Breast epithelium (tissue), 4 donors: Measurements from ENCODE around the gene TSR1. TPM values are rescaled to one million over a fixed set of nuclear protein-coding genes. Genes with fewer than 3 reads are reported as not detected.

Experiments
- DNase-seq, 2 donors: peaks; one replicate each; pipeline ENCODE4 v3.0.0-alpha.2; 2019; ENCODE audit warnings: low spot score in 2 of 2
- H3K27ac ChIP-seq, 2 donors: fragments of 200-600 bp; sonication (generic) in 1 of 2; one replicate each; pipeline ENCODE4 v1.5.1; 2016 to 2019; ENCODE audit warnings: mild to moderate bottlenecking in 1 of 2
- H3K27me3 ChIP-seq, 2 donors: fragments of 200-600 bp; sonication (generic) in 1 of 2; one replicate each; pipeline versions ENCODE4 v1.5.1 to v1.6.0; 2017 to 2019; ENCODE audit warnings: control low read depth in 1 of 2, mild to moderate bottlenecking in 1 of 2
- H3K36me3 ChIP-seq: fragments of 200-600 bp; one replicate; pipeline ENCODE4 v1.5.1; 2019
- H3K4me1 ChIP-seq, 2 donors: fragments of 200-600 bp; sonication (generic); one replicate each; pipeline ENCODE4 v1.5.1; 2016 to 2019; ENCODE audit warnings: control low read depth in 1 of 2
- H3K4me3 ChIP-seq, 3 donors: fragments of 200-600 bp; sonication (generic); 1 replicate in 2 of 3; 2 replicates in 1 of 3; pipeline ENCODE4 v1.5.1; 2016 to 2019; ENCODE audit warnings: mild to moderate bottlenecking in 3 of 3, moderate library complexity in 2 of 3
- H3K9me3 ChIP-seq, 2 donors: fragments of 200-600 bp; sonication (generic) in 1 of 2; one replicate each; pipeline ENCODE4 v1.5.1; 2016 to 2019; ENCODE audit warnings: control low read depth in 1 of 2
- POLR2A ChIP-seq: fragments of 450-650 bp; IDR thresholded peaks from one replicate; pipeline ENCODE4 v1.6.1; 2016; ENCODE audit warnings: antibody characterized with exemption, mild to moderate bottlenecking, moderate library complexity
- POLR2AphosphoS5 ChIP-seq, 3 donors: sonication (generic); formaldehyde crosslinking; IDR thresholded peaks; one replicate each; pipeline ENCODE4 v1.6.1; 2017; ENCODE audit warnings: antibody characterized with exemption in 3 of 3
- intact Hi-C: fragments of 100-400 bp; cut with DNase I; formaldehyde crosslinking; loops from one replicate; pipeline ENCODE4 v1.15.1; 2023; ENCODE audit warnings: low total_unique reads
- total RNA-seq, 3 donors: library from RNA; depleted of rRNA; stranded (reverse); fragments of >200 nt; gene quantifications; one replicate each; pipeline ENCODE4 v1.1.0, GENCODE V29; 2016
- TF ChIP-seq, protein P1 (sequence below), 3 donors: fragments of 450-650 bp; IDR thresholded peaks; one replicate each; pipeline ENCODE4 v1.5.1; 2016 to 2017; ENCODE audit warnings: antibody characterized with exemption in 3 of 3, mild to moderate bottlenecking in 3 of 3, moderate library complexity in 3 of 3

The TSR1 gene
- total RNA-seq, 3 donors from 2014 or later, result 28.8 to 43.6 (median 43.0) TPM

DNA sequence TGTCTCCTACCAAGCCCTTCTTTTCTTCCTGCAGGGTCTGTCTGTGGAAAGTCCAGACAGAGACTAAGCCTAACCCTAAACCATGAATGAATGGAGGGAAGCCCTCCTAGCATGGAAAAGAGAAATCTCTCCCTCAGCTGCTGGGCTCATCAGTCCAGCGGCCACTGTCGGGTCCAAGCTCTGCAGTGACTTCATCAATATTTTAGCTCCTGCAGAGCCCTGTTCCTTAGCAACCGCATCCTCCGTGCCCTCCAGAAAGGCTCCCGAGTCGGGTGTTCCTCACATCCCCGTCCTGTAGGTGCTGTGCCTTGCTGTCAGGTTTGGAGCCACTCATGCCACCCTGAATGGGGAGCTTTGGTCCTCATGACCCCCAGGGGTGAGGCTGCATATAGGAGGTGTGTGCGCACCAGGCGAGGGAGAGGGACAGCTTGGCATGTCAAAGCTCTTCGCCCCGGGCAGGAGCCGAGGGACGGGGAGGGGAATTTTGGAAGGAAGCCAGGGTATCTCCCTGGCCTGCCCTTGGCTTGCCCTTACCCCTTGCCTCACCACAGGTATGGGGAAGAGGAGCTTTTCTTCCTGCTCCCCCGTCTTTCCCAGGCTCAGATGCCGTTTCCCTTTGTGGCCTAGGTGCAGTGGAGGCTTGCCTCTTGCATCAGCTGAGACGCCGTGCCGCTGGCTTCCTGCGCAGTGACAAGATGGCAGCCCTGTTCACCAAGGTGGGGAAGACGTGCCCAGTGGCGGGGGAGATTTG is 24.9 kb upstream of the TSR1 start:
- no peak for DNase-seq
- H3K27me3 ChIP-seq, result no peaks in the 10 kb centered on the region
- H3K4me1 ChIP-seq, result no peaks in the 10 kb centered on the region
- H3K4me3 ChIP-seq, result no peak overlapping the region
- TF ChIP-seq, protein P1, sequence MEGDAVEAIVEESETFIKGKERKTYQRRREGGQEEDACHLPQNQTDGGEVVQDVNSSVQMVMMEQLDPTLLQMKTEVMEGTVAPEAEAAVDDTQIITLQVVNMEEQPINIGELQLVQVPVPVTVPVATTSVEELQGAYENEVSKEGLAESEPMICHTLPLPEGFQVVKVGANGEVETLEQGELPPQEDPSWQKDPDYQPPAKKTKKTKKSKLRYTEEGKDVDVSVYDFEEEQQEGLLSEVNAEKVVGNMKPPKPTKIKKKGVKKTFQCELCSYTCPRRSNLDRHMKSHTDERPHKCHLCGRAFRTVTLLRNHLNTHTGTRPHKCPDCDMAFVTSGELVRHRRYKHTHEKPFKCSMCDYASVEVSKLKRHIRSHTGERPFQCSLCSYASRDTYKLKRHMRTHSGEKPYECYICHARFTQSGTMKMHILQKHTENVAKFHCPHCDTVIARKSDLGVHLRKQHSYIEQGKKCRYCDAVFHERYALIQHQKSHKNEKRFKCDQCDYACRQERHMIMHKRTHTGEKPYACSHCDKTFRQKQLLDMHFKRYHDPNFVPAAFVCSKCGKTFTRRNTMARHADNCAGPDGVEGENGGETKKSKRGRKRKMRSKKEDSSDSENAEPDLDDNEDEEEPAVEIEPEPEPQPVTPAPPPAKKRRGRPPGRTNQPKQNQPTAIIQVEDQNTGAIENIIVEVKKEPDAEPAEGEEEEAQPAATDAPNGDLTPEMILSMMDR (IDR thresholded peaks at IDR 0.05), result no peak
- TF ChIP-seq POLR2A (no peak), POLR2AphosphoS5 (IDR thresholded peaks at IDR 0.05) (no peak)
- H3K9me3 ChIP-seq, result no peaks in the 10 kb centered on the region
- no peak overlapping the region for H3K27ac ChIP-seq
- H3K36me3 ChIP-seq, result no peaks in the 10 kb centered on the region
- intact Hi-C loops, result no loop called here

DNA sequence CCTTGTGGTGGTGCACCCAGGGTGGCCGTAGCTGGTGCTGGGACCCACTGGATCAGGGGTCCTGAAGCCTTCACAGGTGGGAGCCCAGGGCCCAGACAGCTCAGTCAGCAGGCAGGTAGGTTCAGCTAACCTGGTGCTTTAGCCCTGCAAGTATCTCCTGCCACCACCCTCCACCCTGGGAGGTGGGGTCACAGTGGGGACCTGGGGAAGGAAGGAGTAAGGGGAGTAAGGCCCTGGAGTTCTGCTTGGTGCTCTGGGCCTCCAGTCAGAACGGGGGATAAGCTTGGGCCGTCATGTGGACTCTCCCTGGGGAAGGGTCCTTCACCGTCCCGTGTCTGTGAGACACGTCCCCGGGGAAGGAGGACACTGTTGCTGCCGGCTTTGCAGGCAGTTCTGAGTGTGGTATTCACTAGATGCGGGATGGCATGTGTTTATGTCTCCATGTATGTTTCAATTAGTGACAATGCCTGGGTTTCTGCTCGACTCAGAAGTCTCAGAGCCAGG is 21.7 kb upstream of the TSR1 start:
- DNase-seq, result no peak
- Histone ChIP-seq H3K9me3 (no peaks in the 10 kb centered on the region), H3K27ac (no peak overlapping the region), H3K4me3 (no peak overlapping the region), H3K36me3 (no peaks in the 10 kb centered on the region), H3K27me3 (no peaks in the 10 kb centered on the region), H3K4me1 (no peaks in the 10 kb centered on the region)
- TF ChIP-seq POLR2AphosphoS5 (IDR thresholded peaks at IDR 0.05) (no peak), POLR2A (no peak)
- TF ChIP-seq, protein P1 (IDR thresholded peaks at IDR 0.05), result no peak
- intact Hi-C loops, result no loop called here

DNA sequence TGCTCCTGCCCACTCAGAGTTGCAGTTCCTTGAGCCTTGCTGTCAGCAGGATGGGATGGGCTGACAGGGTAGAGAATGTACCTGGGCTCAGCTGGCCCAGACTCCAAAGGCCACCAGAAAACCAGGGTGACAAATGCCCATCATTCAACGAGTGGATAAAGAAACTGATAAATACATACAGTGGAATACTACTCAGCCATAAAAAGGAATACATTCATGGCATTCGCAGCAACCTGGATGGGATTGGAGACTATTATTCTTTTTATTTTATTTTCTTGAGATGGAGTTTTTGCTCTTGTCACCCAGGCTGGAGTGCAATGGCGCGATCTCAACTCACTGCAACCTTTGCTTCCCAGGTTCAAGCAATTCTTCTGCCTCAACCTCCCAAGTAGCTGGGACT is 21.0 kb upstream of the TSR1 start:
- Histone ChIP-seq H3K9me3 (no peaks in the 10 kb centered on the region), H3K27me3 (no peaks in the 10 kb centered on the region), H3K36me3 (no peaks in the 10 kb centered on the region), H3K4me1 (no peaks in the 10 kb centered on the region), H3K4me3 (no peak overlapping the region), H3K27ac (no peak overlapping the region)
- intact Hi-C loops, result no loop called here
- TF ChIP-seq POLR2AphosphoS5 (IDR thresholded peaks at IDR 0.05), result no peak
- TF ChIP-seq, protein P1 (IDR thresholded peaks at IDR 0.05), result no peak
- TF ChIP-seq POLR2A, result no peak
- no peak for DNase-seq

DNA sequence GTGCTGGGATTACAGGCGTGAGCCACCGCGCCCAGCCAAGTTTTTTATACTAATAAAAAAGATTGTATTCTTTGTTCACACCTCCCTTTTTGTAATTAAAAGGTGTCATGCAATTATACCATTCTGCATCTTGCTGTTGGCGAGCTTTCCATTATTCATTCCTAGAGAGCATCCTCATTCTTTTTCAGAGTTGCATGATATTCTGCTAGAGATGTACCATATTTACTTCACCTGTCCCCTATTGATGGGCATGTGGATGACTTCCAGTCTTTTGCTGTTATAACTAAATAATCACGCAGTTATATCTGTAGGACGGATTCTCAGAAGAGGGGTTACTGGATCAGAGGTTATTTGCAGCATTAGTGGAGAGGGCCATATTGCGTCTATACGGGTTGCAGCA is 18.1 kb upstream of the TSR1 start:
- H3K9me3 ChIP-seq, result no peaks in the 10 kb centered on the region

DNA sequence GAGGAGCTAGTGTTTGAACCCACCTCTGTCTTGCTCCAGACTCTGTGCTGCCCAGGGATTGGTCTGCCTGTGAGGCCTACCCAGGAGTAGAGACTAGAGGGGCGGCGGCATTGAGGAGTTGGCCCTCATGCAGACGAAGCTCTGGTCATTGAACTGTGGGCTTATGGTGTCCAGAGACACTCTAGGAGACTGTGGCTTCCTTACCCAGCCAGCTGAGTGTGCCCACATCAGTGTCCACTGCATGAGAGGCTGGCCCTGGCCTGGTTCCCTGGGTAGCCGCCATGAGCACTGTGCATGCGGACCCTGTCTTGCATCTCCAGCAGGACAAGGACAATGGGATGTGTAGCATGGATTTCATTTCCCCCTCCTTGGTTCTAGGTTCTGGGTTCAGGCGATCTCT is 15.0 kb upstream of the TSR1 start:
- no peak overlapping the region for H3K4me3 ChIP-seq
- H3K27me3 ChIP-seq, result no peaks in the 10 kb centered on the region
- no peaks in the 10 kb centered on the region for H3K9me3 ChIP-seq
- no peaks in the 10 kb centered on the region for H3K36me3 ChIP-seq
- peak in 1 of 2 donors; percentile 50 for DNase-seq
- H3K27ac ChIP-seq, result no peak overlapping the region
- TF ChIP-seq POLR2A, result no peak
- no peak for TF ChIP-seq POLR2AphosphoS5 (IDR thresholded peaks at IDR 0.05)
- TF ChIP-seq, protein P1 (IDR thresholded peaks at IDR 0.05), result no peak
- intact Hi-C loops, result no loop called here
- no peaks in the 10 kb centered on the region for H3K4me1 ChIP-seq

More for the DNA sequence above, 18.1 kb upstream of the TSR1 start:
- Histone ChIP-seq H3K27me3 (no peaks in the 10 kb centered on the region), H3K4me3 (no peak overlapping the region), H3K4me1 (no peaks in the 10 kb centered on the region), H3K27ac (no peak overlapping the region), H3K36me3 (no peaks in the 10 kb centered on the region)
- TF ChIP-seq, protein P1 (IDR thresholded peaks at IDR 0.05), result no peak
- TF ChIP-seq POLR2A (no peak), POLR2AphosphoS5 (IDR thresholded peaks at IDR 0.05) (no peak)
- intact Hi-C loops, result no loop called here
- DNase-seq, result no peak
